Stimulated activated CD8-positive, alpha-beta memory T cell treated with anti-CD3 and anti-CD28 coated beads, Interleukin-4, amount 100 ng/mL, for 1 hour (primary cell): ENCODE data around the gene GPT2.

Experiments used
- DNase-seq, 2 donors: peaks; one replicate each; pipeline ENCODE4 v3.0.0-alpha.2; 2020; ENCODE audit warnings: low read depth in 2 of 2, low spot score in 1 of 2

Gene GPT2, protein sequence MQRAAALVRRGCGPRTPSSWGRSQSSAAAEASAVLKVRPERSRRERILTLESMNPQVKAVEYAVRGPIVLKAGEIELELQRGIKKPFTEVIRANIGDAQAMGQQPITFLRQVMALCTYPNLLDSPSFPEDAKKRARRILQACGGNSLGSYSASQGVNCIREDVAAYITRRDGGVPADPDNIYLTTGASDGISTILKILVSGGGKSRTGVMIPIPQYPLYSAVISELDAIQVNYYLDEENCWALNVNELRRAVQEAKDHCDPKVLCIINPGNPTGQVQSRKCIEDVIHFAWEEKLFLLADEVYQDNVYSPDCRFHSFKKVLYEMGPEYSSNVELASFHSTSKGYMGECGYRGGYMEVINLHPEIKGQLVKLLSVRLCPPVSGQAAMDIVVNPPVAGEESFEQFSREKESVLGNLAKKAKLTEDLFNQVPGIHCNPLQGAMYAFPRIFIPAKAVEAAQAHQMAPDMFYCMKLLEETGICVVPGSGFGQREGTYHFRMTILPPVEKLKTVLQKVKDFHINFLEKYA

DNA sequence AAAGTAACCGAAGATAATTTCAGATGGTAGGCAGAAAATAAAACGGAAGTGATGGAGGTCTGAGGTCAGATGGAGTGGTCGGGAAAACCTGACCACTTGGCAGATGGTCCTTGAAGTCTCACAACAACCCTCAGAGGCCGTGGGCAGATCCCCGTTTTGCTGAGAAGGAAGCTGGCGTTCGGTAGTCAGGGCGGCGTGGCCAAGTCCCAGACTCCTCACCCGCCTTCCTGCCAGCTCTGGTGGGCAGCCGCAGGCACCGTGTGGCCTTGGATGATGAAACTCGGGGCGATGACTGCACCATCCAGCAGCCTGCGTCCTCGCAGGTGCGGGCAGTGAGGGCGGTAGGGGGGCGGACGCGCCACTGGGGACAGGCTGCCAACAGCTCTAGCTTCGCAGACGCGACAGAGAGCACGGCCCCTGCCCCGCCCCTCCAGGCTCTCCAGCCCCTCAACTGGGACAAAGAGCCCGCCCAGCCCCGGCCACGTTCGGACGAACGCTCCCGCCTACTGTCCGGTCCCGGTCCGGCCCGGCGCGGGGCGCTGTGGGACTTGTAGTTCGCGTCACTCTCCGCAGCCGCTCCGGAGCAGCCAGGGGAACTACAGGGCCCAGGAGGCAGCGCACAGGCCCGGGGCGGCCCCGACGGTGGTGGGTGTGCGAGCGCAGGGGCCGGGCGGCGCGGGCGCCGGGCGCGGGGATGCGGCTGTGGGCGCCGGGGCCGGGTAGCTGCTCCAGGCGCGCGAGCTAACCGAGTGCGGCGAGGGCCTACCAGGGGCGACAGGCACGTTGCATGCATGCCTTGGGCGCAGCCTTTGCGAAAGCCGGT lies at the start of gene GPT2:
Gene GPT2 (plus strand): TSS at position 673 of the 823 bp plus-strand sequence. CDS start 354 bp downstream, outside the sequence.
- peak; percentile 16 to 38 for DNase-seq

DNA sequence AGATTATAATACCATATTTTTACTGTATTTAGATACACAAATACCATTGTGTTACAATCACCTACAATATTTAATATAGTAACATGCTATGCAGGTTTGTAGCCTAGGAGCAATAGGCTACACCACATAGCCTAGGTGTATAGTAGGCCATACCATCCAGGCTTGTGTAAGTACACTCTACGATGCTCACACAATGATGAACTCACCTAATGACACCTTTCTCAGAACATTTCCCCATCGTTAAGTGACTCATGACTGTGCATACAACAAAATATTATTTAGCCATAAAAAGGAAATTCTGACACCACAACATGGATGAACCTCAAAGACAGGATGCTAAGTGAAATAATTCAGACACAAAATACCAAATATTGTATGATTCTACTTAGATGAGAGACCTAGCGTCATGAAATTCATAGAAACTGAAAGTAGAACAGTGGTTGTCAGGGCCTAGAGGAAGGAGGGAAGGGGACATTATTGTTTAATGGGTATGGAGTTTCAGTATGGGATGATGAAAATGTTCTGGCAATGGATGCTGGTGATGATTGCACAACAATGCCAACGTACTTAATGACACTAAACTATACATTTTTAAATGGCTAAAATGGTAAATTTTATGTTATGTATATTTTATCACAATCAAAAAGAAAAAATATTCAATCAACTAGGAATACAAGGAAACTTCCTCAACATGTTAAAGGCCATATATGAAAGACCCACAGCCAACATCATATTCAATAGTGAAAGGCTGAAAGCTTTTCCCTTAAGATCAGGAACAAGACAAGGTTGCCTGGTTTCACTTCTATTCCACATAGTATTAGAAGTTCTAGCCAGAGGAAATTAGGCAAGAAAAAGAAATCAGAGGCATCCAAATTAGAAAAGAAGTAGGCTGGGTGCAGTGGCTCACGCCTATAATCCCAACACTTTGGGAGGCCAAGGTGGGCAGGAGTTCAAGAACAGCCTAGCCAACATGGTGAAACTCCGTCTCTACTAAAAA lies 47.3 kb upstream of the GPT2 start:
- DNase-seq, result no peak

DNA sequence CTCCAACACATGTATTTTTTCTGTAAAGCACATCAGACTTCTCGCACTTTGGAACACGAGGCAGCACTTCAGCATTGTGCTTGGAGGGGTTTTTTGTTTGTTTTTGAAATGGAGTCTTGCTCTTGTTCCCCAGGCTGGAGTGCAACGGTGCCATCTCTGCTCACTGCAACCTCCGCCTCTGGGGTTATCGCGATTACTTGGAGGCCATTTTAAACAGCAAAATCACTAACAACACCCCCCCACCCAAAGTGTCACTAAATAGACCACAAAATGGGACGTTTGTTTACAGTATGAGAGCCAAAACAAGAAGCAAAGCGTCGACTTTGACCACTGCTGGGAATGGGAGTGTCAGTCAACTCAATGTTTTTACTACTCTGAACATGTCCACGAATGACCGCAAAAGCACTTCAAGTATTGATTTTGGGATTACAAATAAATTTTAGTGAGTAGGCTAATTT lies 44.1 kb upstream of the GPT2 start:
- no peak for DNase-seq

- no peak for DNase-seq
Measured at GRCh38 chr16:46842192-46842895, 41.8 kb upstream of the GPT2 start.

- DNase-seq, result no peak
Measured at GRCh38 chr16:46843898-46844642, 40.1 kb upstream of the GPT2 start.

GRCh38 chr16:46844771-46845170 lies 39.4 kb upstream of the GPT2 start:
- no peak for DNase-seq

DNA sequence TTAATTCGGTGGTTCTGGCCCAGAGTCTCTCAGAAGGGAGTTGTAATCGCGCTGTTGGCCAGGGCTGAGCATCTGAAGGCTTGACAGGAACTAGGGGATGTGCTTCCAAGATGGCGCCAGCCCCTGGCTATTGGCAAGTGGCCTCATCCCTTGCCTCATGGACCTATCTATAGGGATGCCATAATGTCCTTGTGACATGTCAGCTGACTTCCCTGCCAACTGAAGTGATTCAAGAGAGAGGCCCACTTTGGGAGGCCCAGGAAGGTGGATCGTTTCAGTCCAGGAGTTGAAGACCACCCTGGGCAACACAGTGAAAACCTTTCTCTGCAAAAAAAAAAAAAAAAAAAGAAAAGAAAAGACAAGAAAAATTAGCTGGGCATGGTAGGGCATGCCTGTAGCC lies 38.2 kb upstream of the GPT2 start:
- DNase-seq, result no peak

DNA sequence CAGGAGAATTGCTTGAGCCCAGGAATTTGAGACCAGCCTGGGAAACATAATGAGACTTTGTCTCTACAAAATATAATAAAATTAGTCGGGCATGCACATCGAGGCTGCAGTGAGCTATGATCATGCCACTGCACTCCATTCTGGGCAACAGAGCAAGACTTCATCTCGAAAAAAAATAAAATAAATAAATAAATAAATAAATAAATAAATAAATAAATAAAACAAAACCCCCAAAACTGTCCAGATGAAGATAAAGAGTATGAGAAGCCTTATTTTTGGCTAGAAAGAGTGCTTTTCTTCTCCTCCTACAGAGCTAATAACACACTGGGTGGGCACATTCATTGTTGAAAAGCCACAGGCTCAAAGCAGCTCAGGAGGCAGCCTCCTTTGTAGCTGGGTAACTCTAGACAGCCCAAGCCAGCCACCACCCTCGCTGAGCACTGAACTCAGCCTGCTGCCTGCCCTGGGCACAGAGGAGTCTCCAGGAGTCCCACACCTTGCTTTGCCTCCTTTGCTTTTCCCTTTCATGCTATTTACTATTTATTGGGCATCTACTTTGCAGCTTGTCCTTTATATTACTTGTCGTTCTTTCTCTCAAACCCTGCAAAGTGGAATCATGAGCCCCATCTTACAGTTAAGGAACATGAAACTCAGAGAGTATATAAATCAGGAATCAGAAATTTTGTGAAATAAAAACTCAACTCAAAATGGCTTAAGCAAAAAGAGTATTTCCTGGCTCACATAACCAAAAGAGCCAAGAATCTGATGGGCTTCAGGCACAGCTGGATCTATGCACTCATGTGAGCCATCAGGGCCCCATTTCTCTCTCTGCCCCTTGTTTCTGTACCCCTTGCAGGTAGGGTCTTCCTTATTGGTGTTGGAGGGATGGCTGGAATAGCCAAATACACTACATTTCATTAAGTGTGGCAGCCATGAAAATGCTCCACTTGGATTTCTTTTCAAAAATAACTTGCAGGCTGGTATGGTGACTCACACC lies 35.1 kb upstream of the GPT2 start:
- no peak for DNase-seq

DNA sequence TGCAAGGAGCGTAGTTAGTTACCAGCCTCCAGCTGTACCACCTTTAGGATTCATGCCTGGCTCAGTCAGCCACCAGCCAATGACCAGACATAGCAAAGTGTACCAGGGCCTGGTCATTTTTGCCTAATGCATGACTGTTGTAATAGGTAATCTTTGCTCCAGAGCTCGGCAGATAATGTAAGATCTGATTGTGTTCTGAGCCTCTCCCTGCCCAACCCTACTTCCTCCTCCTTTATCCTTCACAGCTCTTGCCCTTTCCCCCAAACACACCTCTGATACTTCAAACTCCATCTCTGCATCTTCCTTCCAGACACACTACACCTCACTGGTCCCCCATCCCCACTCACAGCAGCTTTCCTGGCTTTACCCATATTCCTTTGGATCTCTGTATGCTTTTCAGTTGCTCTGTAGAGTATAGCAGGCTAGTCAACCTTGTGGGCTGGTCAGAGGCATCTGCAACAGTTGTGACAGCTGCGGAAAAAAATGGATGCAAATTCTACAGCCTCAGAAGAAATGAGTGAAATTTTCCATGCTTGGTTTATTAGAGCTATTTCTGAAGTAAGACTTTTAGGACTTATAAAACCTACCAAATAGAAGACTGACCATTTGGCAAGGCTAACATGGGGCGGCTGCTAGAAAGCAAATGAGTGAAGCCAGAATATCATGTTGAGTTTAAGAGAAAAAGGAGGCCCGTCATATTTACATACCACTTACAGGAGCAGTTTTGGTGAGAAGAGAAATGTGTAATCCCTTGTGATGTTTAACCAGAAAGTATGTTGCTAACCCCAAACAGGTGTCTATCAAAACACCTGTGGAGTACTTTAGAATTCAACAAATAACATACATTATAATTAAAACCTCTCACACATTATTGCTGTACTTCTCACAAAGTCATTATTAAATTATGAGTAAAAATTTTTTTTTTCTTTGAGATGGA lies 33.3 kb upstream of the GPT2 start:
- DNase-seq, result no peak

GRCh38 chr16:46852130-46852529 lies 32.0 kb upstream of the GPT2 start:
- no peak for DNase-seq

- peak in 1 of 2 donors; percentile 26 for DNase-seq
Measured at GRCh38 chr16:46853713-46854443, 30.3 kb upstream of the GPT2 start.

DNA sequence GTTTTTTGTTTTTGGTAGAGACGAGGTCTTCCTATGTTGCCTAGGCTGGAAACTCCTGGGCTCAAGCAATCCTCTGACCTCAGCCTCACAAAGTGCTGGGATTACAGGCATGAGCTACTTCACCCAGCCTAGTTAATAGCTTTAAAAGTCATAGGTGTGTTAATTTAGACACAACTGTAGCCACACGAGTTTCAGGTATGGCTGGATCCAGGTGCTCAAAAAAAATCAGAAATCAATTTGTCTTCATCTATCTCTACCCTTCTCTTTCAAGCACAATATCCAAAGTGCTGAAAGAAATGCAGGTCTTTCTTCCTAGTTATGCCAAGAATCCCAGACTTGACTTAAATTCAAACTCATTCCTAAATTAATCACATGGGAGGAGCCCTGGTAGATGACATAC lies 29.3 kb upstream of the GPT2 start:
- DNase-seq, result no peak

GRCh38 chr16:46855389-46855788 lies 28.8 kb upstream of the GPT2 start:
- no peak for DNase-seq

DNA sequence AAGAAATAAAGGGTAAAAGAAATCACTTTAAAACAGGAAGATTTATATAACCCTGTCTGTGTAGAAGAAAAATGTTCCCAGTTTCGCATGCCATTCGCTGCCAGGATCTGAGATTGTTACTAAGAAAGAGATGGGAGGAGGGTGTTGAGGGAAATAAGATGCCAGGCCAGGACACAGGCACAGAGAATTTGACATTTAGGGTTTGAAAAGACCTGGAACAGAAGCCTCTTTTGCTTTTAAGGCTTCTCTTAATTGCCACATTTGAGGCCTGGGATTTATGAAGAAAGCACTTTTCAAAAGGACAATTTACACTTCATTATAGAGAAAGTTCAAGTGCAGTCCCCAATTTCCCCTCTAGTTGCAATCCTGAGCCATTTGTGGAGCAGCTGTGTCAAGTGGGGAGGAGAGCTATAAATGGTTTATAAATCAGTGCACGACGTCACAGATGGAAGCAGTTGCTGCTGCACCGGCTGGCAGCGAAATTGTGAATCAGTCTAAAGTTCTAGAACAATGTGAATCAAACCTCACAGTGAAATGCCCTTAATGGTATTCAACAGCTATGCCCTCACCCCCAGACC lies 26.7 kb upstream of the GPT2 start:
- DNase-seq, result no peak

- no peak for DNase-seq
Measured at GRCh38 chr16:46858151-46858550, 26.0 kb upstream of the GPT2 start.

GRCh38 chr16:46859719-46860152 lies 24.4 kb upstream of the GPT2 start:
- no peak for DNase-seq
